Measurements from ENCODE around the gene RELB.

RELB gene

GRCh38 chr19:45086480-45086879, 85.2 kb downstream of the RELB start:
- no peak for DNase-seq (ENCODE audit: low spot score)

DNA sequence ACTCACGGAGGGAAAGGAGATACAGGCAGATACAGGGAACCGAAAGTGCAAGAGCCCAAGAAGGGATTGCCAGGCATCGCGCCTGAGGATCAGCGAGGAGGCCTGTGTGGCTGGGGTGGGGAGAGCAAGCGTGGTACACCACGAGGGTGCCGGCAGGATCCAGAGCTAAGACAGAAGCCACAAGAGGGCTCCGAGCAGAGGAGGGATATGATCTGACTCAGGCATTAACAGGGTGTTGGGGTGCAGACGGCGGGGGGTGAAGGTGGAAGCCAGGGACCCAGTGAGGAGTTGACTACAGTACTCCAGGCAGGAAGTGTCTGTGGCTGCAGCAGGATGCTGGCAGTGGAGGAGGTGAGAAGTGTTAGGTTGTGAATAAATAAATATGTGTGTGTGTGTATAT, 86.3 kb downstream of the RELB start:
- no peak for DNase-seq (ENCODE audit: low spot score)

Measured in LoVo (cell line).